SK-N-SH (cell line): ENCODE results near the gene SH3RF2. TPM values are rescaled to one million over a fixed set of nuclear protein-coding genes. Genes with fewer than 3 reads are reported as not detected.
"Not testable (repeated sequence)": the region's sequence is repeated elsewhere in the genome, so short reads cannot be mapped to it uniquely, and the experiment has no call there.

ENCODE experiments used
- CTCF ChIA-PET: fragments of 300-600, 350-600 bp; formaldehyde crosslinking; extraction: SDS; loops from one replicate; lab custom pipeline; 2021; lab: Yijun Ruan, JAX
- POLR2A ChIA-PET: fragments of 350-600 bp; sonication (Branson Sonifier 250); formaldehyde crosslinking; extraction: SDS; loops from one replicate; lab custom pipeline; 2020; ENCODE audit warnings: antibody characterized with exemption, inconsistent platforms; lab: Yijun Ruan, JAX
- DNase-seq: peaks from one replicate; pipeline ENCODE4 v3.0.0; 2012
- H2AFZ ChIP-seq: fragments of 200-600 bp; sonication (generic); 2 replicates; pipeline ENCODE4 v1.8.1; 2016; ENCODE audit warnings: antibody characterized with exemption, mild to moderate bottlenecking, low read depth
- H3F3A ChIP-seq: fragments of 200-600 bp; sonication (generic); replicated peaks from 2 replicates; pipeline ENCODE3; 2016; ENCODE audit warnings: antibody characterized with exemption, mild to moderate bottlenecking; ENCODE audit not compliant: insufficient read depth
- H3K27ac ChIP-seq, 2 experiments: fragments of 200-500 bp in 1 of 2; fragments of 200-600 bp in 1 of 2; sonication (Bioruptor generic) in 1 of 2; sonication (generic), shearing (Covaris generic) in 1 of 2; 2 replicates each; pipeline versions ENCODE4 v1.5.1 to v1.6.1; 2014 to 2016; ENCODE audit warnings: low read depth in 2 of 2, inconsistent platforms in 1 of 2, low read length in 1 of 2, mild to moderate bottlenecking in 1 of 2, mixed read lengths in 1 of 2
- H3K27me3 ChIP-seq: fragments of 200-600 bp; sonication (generic), shearing (Covaris generic); 2 replicates; pipeline ENCODE4 v1.6.1; 2016; ENCODE audit warnings: mixed run types; ENCODE audit not compliant: insufficient read depth
- H3K36me3 ChIP-seq, 2 experiments: fragments of 200-500 bp in 1 of 2; fragments of 200-600 bp in 1 of 2; sonication (Bioruptor generic) in 1 of 2; sonication (generic) in 1 of 2; replicated peaks in 1 of 2; 2 replicates each; pipeline versions ENCODE3 to v1.5.1; 2014 to 2016; ENCODE audit warnings: low read length in 1 of 2, mild to moderate bottlenecking in 1 of 2; ENCODE audit not compliant: insufficient read depth in 2 of 2, control insufficient read depth in 1 of 2
- H3K4me1 ChIP-seq, 2 experiments: fragments of 200-500 bp in 1 of 2; fragments of 200-600 bp in 1 of 2; sonication (Bioruptor generic) in 1 of 2; sonication (generic), shearing (Covaris generic) in 1 of 2; 2 replicates each; pipeline versions ENCODE4 v1.5.1 to v1.6.1; 2014 to 2016; ENCODE audit warnings: low read depth in 1 of 2, low read length in 1 of 2, mixed run types in 1 of 2; ENCODE audit not compliant: insufficient read depth in 2 of 2, control insufficient read depth in 1 of 2
- H3K4me2 ChIP-seq: fragments of 200-600 bp; sonication (generic), shearing (Covaris generic); 2 replicates; pipeline ENCODE4 v1.6.1; 2017; ENCODE audit warnings: mixed run types
- H3K4me3 ChIP-seq, 2 experiments: fragments of 200-500 bp in 1 of 2; fragments of 200-600 bp in 1 of 2; sonication (Bioruptor generic) in 1 of 2; sonication (generic), shearing (Covaris generic) in 1 of 2; 2 replicates each; pipeline versions ENCODE4 v1.5.1 to v1.8.1; 2014 to 2016; ENCODE audit warnings: low read depth in 2 of 2, inconsistent platforms in 1 of 2, low read length in 1 of 2, mild to moderate bottlenecking in 1 of 2, mixed read lengths in 1 of 2, moderate library complexity in 1 of 2
- H3K79me2 ChIP-seq: fragments of 200-600 bp; sonication (generic); 2 replicates; pipeline ENCODE4 v1.8.1; 2017; ENCODE audit warnings: mild to moderate bottlenecking; ENCODE audit not compliant: insufficient read depth
- H3K9ac ChIP-seq: fragments of 200-600 bp; sonication (generic); 2 replicates; pipeline ENCODE4 v1.6.1; 2017; ENCODE audit warnings: mixed run types
- H3K9me2 ChIP-seq: fragments of 200-600 bp; sonication (generic); 2 replicates; pipeline ENCODE4 v1.6.1; 2017; ENCODE audit warnings: mixed run types
- H3K9me3 ChIP-seq: fragments of 200-600 bp; sonication (generic); 2 replicates; pipeline ENCODE4 v1.6.1; 2017; ENCODE audit warnings: mixed run types, mild to moderate bottlenecking, moderate library complexity
- H4K20me1 ChIP-seq: fragments of 200-600 bp; sonication (generic); 2 replicates; pipeline ENCODE4 v1.6.1; 2017; ENCODE audit warnings: mild to moderate bottlenecking, mixed run types; ENCODE audit not compliant: insufficient read depth
- CTCF ChIP-seq: fragments of 200-600 bp; sonication (generic); IDR thresholded peaks from 2 replicates; pipeline ENCODE4 v1.6.1; 2017; ENCODE audit warnings: antibody characterized with exemption, mild to moderate bottlenecking, moderate library complexity
- EP300 ChIP-seq, 2 experiments: IDR thresholded peaks; 2 replicates each; pipeline versions ENCODE4 v1.4.0 to v1.6.1; 2012; ENCODE audit warnings: borderline replicate concordance in 1 of 2, low read depth in 1 of 2, low read length in 1 of 2
- FOXJ3 ChIP-seq: sonication (generic); formaldehyde crosslinking; IDR thresholded peaks from 2 replicates; pipeline ENCODE4 v1.5.1; 2020; ENCODE audit warnings: mild to moderate bottlenecking, missing genetic modification reagents
- FOXM1 ChIP-seq: IDR thresholded peaks from 2 replicates; pipeline ENCODE4 v1.4.0; 2012; ENCODE audit warnings: low read depth, mild to moderate bottlenecking
- GABPA ChIP-seq: IDR thresholded peaks from 2 replicates; pipeline ENCODE4 v1.4.0; 2012; ENCODE audit warnings: low read depth, mild to moderate bottlenecking
- GATA2 ChIP-seq: sonication (generic); formaldehyde crosslinking; IDR thresholded peaks from 2 replicates; pipeline ENCODE4 v1.5.0; 2020; ENCODE audit warnings: mild to moderate bottlenecking, missing genetic modification reagents
- MEF2A ChIP-seq: IDR thresholded peaks from 2 replicates; pipeline ENCODE4 v1.4.0; 2012; ENCODE audit warnings: low read depth, borderline replicate concordance
- NFIC ChIP-seq: IDR thresholded peaks from 2 replicates; pipeline ENCODE4 v1.4.0; 2012; ENCODE audit warnings: borderline replicate concordance
- PBX3 ChIP-seq: IDR thresholded peaks from 2 replicates; pipeline ENCODE4; 2012
- POLR2AphosphoS5 ChIP-seq: IDR thresholded peaks from 2 replicates; pipeline ENCODE4 v1.6.1; 2012; ENCODE audit warnings: low read depth, low read length
- RAD21 ChIP-seq: IDR thresholded peaks from 2 replicates; pipeline ENCODE4 v1.6.1; 2012; ENCODE audit warnings: mild to moderate bottlenecking, low read length
- RXRA ChIP-seq: IDR thresholded peaks from 2 replicates; pipeline ENCODE4 v1.4.0; 2012; ENCODE audit warnings: low read depth, mild to moderate bottlenecking, borderline replicate concordance
- SIN3A ChIP-seq: IDR thresholded peaks from 2 replicates; pipeline ENCODE4 v1.6.1; 2012; ENCODE audit warnings: low read depth, mild to moderate bottlenecking, low read length, moderate library complexity, borderline replicate concordance
- SMC3 ChIP-seq: IDR thresholded peaks from 2 replicates; pipeline ENCODE4 v1.6.1; 2012; ENCODE audit warnings: low read depth, low read length, improper control_type of control experiment
- TAF1 ChIP-seq: IDR thresholded peaks from 2 replicates; pipeline ENCODE4 v1.6.1; 2012; ENCODE audit warnings: low read depth, mild to moderate bottlenecking, low read length, moderate library complexity, borderline replicate concordance
- USF2 ChIP-seq: fragments of 150-350 bp; IDR thresholded peaks from 2 replicates; pipeline ENCODE4 v1.6.1; 2017; ENCODE audit warnings: antibody characterized with exemption, low read length, low read depth, borderline replicate concordance
- ZBTB33 ChIP-seq: IDR thresholded peaks from 2 replicates; pipeline ENCODE4 v1.4.0; 2012; ENCODE audit warnings: low read depth, borderline replicate concordance
- WGBS: methylation state at CpG from one replicate; pipeline ENCODE4 v1.1.6; 2017; ENCODE audit warnings: low lambda C conversion rate; 5-methylcytosine and 5-hydroxymethylcytosine counted together
- polyA plus RNA-seq, 3 experiments: library from polyadenylated mRNA; depleted of rRNA; stranded (reverse); fragments of >200 nt; gene quantifications; 2 replicates each; pipeline ENCODE4 v1.2.3, GENCODE V29; 2012

Gene SH3RF2
- polyA plus RNA-seq, 1 of the 3 experiments (the other 2 are of a cell fraction) = 0.87 TPM

- Histone ChIP-seq H3K9me3 (no peaks in the 10 kb centered on the region), H3K9me2 (no peaks in the 10 kb centered on the region), H3K36me3 (peaks cover 6 to 7% of the 10 kb centered on the region in 2 experiments), H4K20me1 (no peaks in the 10 kb centered on the region), H3K79me2 (no peaks in the 10 kb centered on the region), H3K4me1 (no peaks in the 10 kb centered on the region), H3K4me3 (no peak within 1 kb of the TSS), H3F3A (no peaks in the 10 kb centered on the region), H3K4me2 (no peak within 1 kb of the TSS), H3K27ac (no peak within 1 kb of the TSS), H2AFZ (no peak within 1 kb of the TSS), H3K27me3 (no peaks in the 10 kb centered on the region), H3K9ac (no peak within 1 kb of the TSS)
- CTCF ChIA-PET = interaction anchor here (1.1 kb wide), 1 partner anchor 64 kb away, joined by 3 read pairs; no protein-coding TSS in a partner anchor
- TF ChIP-seq SIN3A (no peak), EP300 (IDR thresholded peaks at IDR 0.05; ENCODE audit: borderline replicate concordance in 1 of 2, low read depth in 1 of 2, low read length in 1 of 2) (no peak), GABPA (no peak), POLR2AphosphoS5 (no peak)
- POLR2A ChIA-PET = no interaction called here
- 95% methylated on average over 2 of the region's 2 CpGs for WGBS
- DNase-seq = no peak
These were observed 169.1 kb downstream of the SH3RF2 start, which contains the start of gene PLAC8L1 for GRCh38 chr5:146105477-146105876. Gene PLAC8L1 (minus strand): TSS chr5:146105577. CDS start chr5:146104311, 1,266 bp downstream.

GRCh38 chr5:146107901-146108300 lies 171.5 kb downstream of the SH3RF2 start:
- Histone ChIP-seq H3K27me3 (no peaks in the 10 kb centered on the region), H3K27ac (no peak overlapping the region), H3K9me3 (no peaks in the 10 kb centered on the region), H3K36me3 (peaks cover 22 to 23% of the 10 kb centered on the region in 2 experiments), H3K9ac (no peak overlapping the region), H3K79me2 (no peaks in the 10 kb centered on the region), H3K4me1 (no peaks in the 10 kb centered on the region; a peak in 1 of 4 replicates), H2AFZ (no peak overlapping the region), H3F3A (peaks cover 3% of the 10 kb centered on the region), H3K9me2 (no peaks in the 10 kb centered on the region), H3K4me3 (no peak overlapping the region), H3K4me2 (no peak overlapping the region), H4K20me1 (no peaks in the 10 kb centered on the region)
- POLR2A ChIA-PET = no interaction called here
- TF ChIP-seq RXRA (no peak), FOXM1 (no peak), USF2 (no peak), TAF1 (no peak), EP300 (IDR thresholded peaks at IDR 0.05; ENCODE audit: borderline replicate concordance in 1 of 2, low read depth in 1 of 2, low read length in 1 of 2) (no peak), PBX3 (no peak), GATA2 (CRISPR knock-in tag) (no peak), MEF2A (no peak), GABPA (no peak), SIN3A (no peak), CTCF (no peak), SMC3 (no peak), FOXJ3 (CRISPR knock-in tag) (no peak), NFIC (no peak), RAD21 (no peak), ZBTB33 (no peak)
- DNase-seq = no peak
- WGBS = 73% methylated on average over 1 of the region's 1 CpG
- CTCF ChIA-PET = interaction anchor here (1.4 to 2.2 kb wide), 3 partner anchors 14 to 426 kb away, joined by 3 to 8 read pairs (median 5); no protein-coding TSS in a partner anchor

GRCh38 chr5:146108870-146109269 lies 172.5 kb downstream of the SH3RF2 start:
- H4K20me1 ChIP-seq, DNase-seq, H3K4me2 ChIP-seq, H3K4me1 ChIP-seq, H3K9ac ChIP-seq, H3K79me2 ChIP-seq, POLR2A ChIA-PET, H3F3A ChIP-seq, H3K9me3 ChIP-seq, H2AFZ ChIP-seq, H3K27me3 ChIP-seq, H3K4me3 ChIP-seq, H3K9me2 ChIP-seq, H3K27ac ChIP-seq: not testable (repeated sequence)
- peaks cover 32% of the 10 kb centered on the region in 2 experiments for H3K36me3 ChIP-seq
- CTCF ChIA-PET = interaction anchor here (1.4 to 2.2 kb wide), 4 partner anchors 11 to 427 kb away, joined by 3 to 8 read pairs (median 4); no protein-coding TSS in a partner anchor
- WGBS = 79% methylated on average over 2 of the region's 2 CpGs
